Omental fat pad (tissue), 4 donors: ENCODE data around the gene LGR6. TPM values are rescaled to one million over a fixed set of nuclear protein-coding genes. Genes with fewer than 3 reads are reported as not detected.
"Not testable (repeated sequence)": the region's sequence is repeated elsewhere in the genome, so short reads cannot be mapped to it uniquely, and the experiment has no call there.

ENCODE experiments used
- ATAC-seq: fragments of 150-250 bp; one replicate; pipeline ENCODE4 v1.9.1; 2016; ENCODE audit warnings: mild to moderate bottlenecking, moderate library complexity; ENCODE audit not compliant: low FRiP score
- DNase-seq: peaks from one replicate; pipeline ENCODE4 v3.0.0-alpha.2; 2019; ENCODE audit warnings: low spot score
- total RNA-seq, 4 donors: library from RNA; depleted of rRNA; stranded (reverse); fragments of >200 nt; gene quantifications; one replicate each; pipeline ENCODE4 v1.1.0, GENCODE V29; 2016
- TF ChIP-seq, protein P1 (sequence below), 3 donors: fragments of 450-650 bp; IDR thresholded peaks; one replicate each; pipeline ENCODE4 v1.5.1; 2016 to 2017; ENCODE audit warnings: antibody characterized with exemption in 3 of 3, mild to moderate bottlenecking in 3 of 3, moderate library complexity in 2 of 3

Gene LGR6
- total RNA-seq, 4 donors from 2014 or later: 0.28 to 0.32 TPM; not detected in 2

GRCh38 chr1:202255343-202255742 is 61.7 kb downstream of the LGR6 start:
- no peak for ATAC-seq
- DNase-seq: no peak
- TF ChIP-seq, protein P1, sequence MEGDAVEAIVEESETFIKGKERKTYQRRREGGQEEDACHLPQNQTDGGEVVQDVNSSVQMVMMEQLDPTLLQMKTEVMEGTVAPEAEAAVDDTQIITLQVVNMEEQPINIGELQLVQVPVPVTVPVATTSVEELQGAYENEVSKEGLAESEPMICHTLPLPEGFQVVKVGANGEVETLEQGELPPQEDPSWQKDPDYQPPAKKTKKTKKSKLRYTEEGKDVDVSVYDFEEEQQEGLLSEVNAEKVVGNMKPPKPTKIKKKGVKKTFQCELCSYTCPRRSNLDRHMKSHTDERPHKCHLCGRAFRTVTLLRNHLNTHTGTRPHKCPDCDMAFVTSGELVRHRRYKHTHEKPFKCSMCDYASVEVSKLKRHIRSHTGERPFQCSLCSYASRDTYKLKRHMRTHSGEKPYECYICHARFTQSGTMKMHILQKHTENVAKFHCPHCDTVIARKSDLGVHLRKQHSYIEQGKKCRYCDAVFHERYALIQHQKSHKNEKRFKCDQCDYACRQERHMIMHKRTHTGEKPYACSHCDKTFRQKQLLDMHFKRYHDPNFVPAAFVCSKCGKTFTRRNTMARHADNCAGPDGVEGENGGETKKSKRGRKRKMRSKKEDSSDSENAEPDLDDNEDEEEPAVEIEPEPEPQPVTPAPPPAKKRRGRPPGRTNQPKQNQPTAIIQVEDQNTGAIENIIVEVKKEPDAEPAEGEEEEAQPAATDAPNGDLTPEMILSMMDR (IDR thresholded peaks at IDR 0.05): no peak

DNA sequence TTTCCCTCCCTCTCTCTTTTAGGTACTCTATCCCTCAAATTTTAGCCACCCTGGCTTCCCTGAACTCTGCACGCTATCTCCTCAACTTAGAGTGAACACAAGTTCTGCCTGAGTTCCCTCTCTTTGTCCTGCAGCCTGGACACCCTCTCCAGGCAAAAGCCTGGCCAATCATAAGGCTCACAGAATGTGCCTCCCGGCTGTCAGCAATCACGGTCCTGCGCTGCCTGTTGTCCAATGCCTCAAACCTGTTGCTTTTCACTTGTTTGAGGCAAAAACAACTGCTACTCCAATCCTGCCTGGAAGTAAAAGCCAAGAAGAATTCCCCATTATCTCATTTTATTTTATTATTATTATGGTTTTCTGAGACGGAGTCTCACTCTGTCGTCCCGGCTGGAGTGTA is 66.1 kb downstream of the LGR6 start:
- TF ChIP-seq, protein P1 (IDR thresholded peaks at IDR 0.05): no peak
- ATAC-seq: no peak
- DNase-seq: no peak

DNA sequence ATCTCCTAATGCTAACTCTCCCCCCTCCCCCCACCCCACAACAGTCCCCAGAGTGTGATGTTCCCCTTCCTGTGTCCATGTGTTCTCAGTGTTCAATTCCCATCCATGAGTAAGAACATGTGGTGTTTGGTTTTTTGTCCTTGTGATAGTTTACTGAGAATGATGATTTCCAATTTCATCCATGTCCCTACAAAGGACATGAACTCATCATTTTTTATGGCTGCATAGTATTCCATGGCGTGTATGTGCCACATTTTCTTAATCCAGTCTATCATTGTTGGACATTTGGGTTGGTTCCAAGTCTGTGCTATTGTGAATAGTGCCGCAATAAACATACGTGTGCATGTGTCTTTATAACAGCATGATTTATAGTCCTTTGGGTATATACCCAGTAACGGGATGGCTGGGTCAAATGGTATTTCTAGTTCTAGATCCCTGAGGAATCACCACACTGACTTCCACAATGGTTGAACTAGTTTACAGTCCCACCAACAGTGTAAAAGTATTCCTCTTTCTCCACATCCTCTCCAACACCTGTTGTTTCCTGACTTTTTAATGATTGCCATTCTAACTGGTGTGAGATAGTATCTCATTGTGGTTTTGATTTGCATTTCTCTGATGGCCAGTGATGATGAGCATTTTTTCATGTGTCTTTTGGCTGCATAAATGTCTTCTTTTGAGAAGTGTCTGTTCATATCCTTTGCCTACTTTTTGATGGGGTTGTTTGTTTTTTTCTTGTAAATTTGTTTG is 67.8 kb downstream of the LGR6 start:
- ATAC-seq, DNase-seq: not testable (repeated sequence)

DNA sequence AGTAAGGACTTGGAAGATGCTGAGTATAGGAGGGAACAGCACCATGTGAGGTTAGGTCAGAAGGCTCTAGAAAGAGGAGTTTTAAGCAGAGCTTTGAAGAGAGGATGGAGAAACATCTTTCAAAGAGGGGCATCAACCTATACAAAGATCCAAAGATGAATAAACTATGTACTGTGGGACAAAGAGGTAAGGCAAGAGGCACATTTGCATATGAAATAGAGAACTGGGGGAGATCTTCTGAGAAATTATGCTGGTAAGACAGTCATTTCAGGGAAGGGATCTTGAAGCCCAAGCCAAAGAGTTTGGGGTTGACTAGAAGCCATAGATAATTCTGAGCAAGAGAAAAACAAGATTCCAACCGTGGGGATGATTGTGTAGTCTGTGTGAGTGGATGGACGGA is 70.0 kb downstream of the LGR6 start:
- ATAC-seq: no peak
- TF ChIP-seq, protein P1 (IDR thresholded peaks at IDR 0.05): no peak
- no peak for DNase-seq

DNA sequence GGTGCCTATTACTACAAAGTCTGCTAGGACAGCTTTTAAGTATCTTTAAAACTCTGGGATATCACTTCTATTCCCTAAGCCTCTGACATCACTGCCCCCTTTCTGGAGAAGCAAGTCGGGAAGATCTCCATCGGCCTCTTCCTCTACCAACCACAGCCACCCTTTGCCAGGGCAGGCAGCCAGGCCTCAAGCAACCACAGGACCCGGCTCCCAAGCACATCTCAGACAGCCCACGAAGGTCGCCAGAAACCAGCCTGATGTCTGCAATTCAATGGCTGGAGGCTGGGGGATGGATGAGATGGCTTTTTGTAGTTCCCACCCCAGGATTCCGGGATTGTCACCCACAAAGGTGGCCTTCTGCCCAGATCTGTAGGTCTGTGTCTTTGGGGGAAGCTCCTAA is 70.7 kb downstream of the LGR6 start:
- DNase-seq (no peak), ATAC-seq (no peak)
- TF ChIP-seq, protein P1 (IDR thresholded peaks at IDR 0.05): no peak

DNA sequence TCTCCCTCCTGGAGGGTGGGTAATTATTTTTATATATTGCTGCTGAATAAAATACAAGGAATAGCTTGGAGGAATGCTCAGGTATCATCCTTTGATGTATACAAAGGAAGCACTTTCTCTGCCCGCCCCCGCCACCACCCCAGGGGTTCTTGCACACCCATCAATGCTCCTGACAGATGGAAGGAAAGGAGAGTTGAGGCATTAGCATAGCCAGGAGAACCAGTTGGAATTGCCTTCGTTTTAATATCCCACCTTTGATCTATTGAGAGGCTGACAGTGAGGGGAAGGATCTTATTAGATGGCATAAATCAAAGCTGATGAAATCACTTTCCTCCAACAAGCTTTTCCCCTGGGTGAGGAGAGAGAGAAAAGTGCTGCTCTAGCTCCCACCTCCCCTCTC is 71.1 kb downstream of the LGR6 start:
- no peak for DNase-seq
- ATAC-seq: no peak
- TF ChIP-seq, protein P1 (IDR thresholded peaks at IDR 0.05): no peak

DNA sequence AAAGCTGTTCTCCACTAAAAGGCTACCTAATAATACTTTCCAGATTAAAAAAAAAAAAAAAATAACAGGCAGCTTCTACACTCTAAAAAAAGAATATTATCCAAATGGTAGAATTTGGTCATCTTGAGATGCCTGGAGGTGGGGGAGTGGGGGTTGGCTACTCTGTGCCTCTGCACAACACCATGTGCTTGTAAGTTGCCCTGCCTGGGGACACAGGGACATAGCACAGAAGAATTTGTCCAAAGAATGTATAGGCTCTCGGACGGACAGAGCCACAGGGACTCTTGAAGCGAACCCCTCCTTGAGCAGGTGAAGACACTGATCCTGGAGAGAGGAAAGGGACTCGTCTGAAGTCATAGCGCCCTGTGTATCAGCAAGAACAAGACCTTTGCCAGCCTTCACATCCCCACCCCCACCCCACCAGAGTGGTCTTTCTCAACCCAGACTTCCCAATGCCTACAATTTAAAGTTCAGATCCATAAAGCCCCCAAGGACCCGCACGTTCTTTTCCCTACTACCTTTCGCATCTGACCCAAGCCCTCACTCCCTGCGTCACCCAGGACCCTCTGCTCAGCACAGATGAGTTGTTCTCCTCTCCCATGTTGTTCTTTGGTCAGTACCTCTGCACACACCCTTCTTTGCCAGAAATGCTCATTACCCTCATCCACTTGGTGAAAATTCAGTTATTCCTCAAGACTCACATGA is 72.6 kb downstream of the LGR6 start:
- TF ChIP-seq, protein P1 (IDR thresholded peaks at IDR 0.05): no peak
- no peak for DNase-seq
- no peak for ATAC-seq
